Stimulated activated CD8-positive, alpha-beta memory T cell treated with anti-CD3 and anti-CD28 coated beads, Interleukin-7, amount 100 ng/mL, for 24 hours (primary cell): ENCODE results near the gene ASS1.

Experiments
- DNase-seq: peaks from one replicate; pipeline ENCODE4 v3.0.0-alpha.2; 2020; ENCODE audit warnings: low read depth

Gene ASS1

GRCh38 chr9:130474106-130474505 is 29.3 kb downstream of the ASS1 start:
- DNase-seq = no peak

GRCh38 chr9:130476151-130476730 is 31.5 kb downstream of the ASS1 start:
- DNase-seq = no peak

GRCh38 chr9:130477564-130477963 is 32.8 kb downstream of the ASS1 start:
- DNase-seq = no peak

- DNase-seq = no peak
Observed at GRCh38 chr9:130478152-130478551, 33.4 kb downstream of the ASS1 start.

- no peak for DNase-seq
Observed at GRCh38 chr9:130478736-130479575, 34.2 kb downstream of the ASS1 start.

- no peak for DNase-seq
Observed at GRCh38 chr9:130479587-130479986, 34.8 kb downstream of the ASS1 start.

- DNase-seq = no peak
Observed at GRCh38 chr9:130480673-130481072, 35.9 kb downstream of the ASS1 start.

GRCh38 chr9:130482463-130482862 is 37.7 kb downstream of the ASS1 start:
- no peak for DNase-seq

GRCh38 chr9:130483371-130483971 is 38.7 kb downstream of the ASS1 start:
- DNase-seq = no peak

- DNase-seq = no peak
Observed at GRCh38 chr9:130484362-130485072, 39.8 kb downstream of the ASS1 start.

GRCh38 chr9:130486103-130486502 is 41.3 kb downstream of the ASS1 start:
- DNase-seq = no peak

GRCh38 chr9:130487500-130487899 is 42.7 kb downstream of the ASS1 start:
- DNase-seq = no peak

- no peak for DNase-seq
Observed at GRCh38 chr9:130488621-130489330, 44.0 kb downstream of the ASS1 start.

GRCh38 chr9:130490981-130491380 is 46.2 kb downstream of the ASS1 start:
- DNase-seq = no peak

GRCh38 chr9:130491830-130492482 is 47.2 kb downstream of the ASS1 start:
- DNase-seq = no peak

- no peak for DNase-seq
Observed at GRCh38 chr9:130493021-130493420, 48.3 kb downstream of the ASS1 start.

GRCh38 chr9:130493476-130493875 is 48.7 kb downstream of the ASS1 start:
- DNase-seq = no peak

- no peak for DNase-seq
Observed at GRCh38 chr9:130495067-130495466, 50.3 kb downstream of the ASS1 start.

GRCh38 chr9:130497139-130497538 is 52.4 kb downstream of the ASS1 start:
- no peak for DNase-seq

- DNase-seq = no peak
Observed at GRCh38 chr9:130498298-130498917, 53.6 kb downstream of the ASS1 start.
